PC-3 (cell line): ENCODE measurements around the gene KIN.

Source experiments
- EZH2 ChIP-seq: fragments of 300-600 bp; sonication (generic); IDR thresholded peaks from one replicate; pipeline ENCODE4 v1.6.1; 2017; ENCODE audit warnings: antibody characterized with exemption, mild to moderate bottlenecking, low read length; ENCODE audit not compliant: unreplicated experiment
- TF ChIP-seq, protein P1 (sequence below): fragments of 300-600 bp; sonication (generic); conservative IDR thresholded peaks from 2 replicates; pipeline ENCODE4 v1.5.1; 2017; ENCODE audit warnings: antibody characterized with exemption, low read depth, mild to moderate bottlenecking, low read length

DNA sequence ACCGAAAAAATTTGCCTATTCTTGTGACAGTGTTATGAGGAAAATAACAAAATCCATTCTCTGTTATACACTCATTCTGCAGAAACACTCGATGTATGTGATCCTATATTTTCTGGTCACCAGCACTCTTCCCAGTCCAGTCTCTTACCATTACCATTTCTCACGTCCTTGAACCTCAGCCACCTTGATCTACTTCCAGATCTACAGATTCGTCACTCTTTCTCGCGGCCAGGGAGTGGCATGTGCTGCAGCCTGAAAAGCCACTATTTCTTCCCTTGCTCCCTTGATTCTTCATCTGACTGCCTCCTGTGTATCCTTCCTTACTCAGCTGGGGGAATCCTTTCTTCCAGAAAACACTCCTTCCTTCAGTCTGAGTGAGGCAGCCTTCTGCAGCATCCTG is 16.4 kb upstream of the KIN start:
- TF ChIP-seq, protein P1, sequence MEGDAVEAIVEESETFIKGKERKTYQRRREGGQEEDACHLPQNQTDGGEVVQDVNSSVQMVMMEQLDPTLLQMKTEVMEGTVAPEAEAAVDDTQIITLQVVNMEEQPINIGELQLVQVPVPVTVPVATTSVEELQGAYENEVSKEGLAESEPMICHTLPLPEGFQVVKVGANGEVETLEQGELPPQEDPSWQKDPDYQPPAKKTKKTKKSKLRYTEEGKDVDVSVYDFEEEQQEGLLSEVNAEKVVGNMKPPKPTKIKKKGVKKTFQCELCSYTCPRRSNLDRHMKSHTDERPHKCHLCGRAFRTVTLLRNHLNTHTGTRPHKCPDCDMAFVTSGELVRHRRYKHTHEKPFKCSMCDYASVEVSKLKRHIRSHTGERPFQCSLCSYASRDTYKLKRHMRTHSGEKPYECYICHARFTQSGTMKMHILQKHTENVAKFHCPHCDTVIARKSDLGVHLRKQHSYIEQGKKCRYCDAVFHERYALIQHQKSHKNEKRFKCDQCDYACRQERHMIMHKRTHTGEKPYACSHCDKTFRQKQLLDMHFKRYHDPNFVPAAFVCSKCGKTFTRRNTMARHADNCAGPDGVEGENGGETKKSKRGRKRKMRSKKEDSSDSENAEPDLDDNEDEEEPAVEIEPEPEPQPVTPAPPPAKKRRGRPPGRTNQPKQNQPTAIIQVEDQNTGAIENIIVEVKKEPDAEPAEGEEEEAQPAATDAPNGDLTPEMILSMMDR = no peak
- no peak for TF ChIP-seq EZH2
